Naive B cell (primary cell): Measurements from ENCODE around the gene ITIH5. TPM values are rescaled to one million over a fixed set of nuclear protein-coding genes. Genes with fewer than 3 reads are reported as not detected.
"Not testable (repeated sequence)": the region's sequence is repeated elsewhere in the genome, so short reads cannot be mapped to it uniquely, and the experiment has no call there.

Experiments
- ATAC-seq, 2 donors: fragments of 150-1000 bp; cut with Tn5 transposase; 2 replicates each; pipeline ENCODE4 v1.10.0; 2021; ENCODE audit warnings: low read depth in 2 of 2, mild to moderate bottlenecking in 2 of 2, moderate library complexity in 2 of 2
- DNase-seq: peaks from one replicate; pipeline ENCODE4 v3.0.0; 2022
- H3K27ac Mint-ChIP-seq, 6 donors: one replicate each; pipeline ENCODE4 v1.8.0; 2020 to 2022; ENCODE audit warnings: mild to moderate bottlenecking in 6 of 6, mixed read lengths in 6 of 6, moderate library complexity in 5 of 6, inconsistent platforms in 2 of 6
- H3K27me3 Mint-ChIP-seq, 3 donors: one replicate each; pipeline ENCODE4 v1.8.0; 2021 to 2022; ENCODE audit warnings: mixed read lengths in 3 of 3, mild to moderate bottlenecking in 1 of 3
- H3K36me3 Mint-ChIP-seq, 2 donors: one replicate each; pipeline ENCODE4 v1.8.0; 2020 to 2022; ENCODE audit warnings: mixed read lengths in 2 of 2, inconsistent platforms in 1 of 2, mild to moderate bottlenecking in 1 of 2
- H3K4me1 Mint-ChIP-seq, 3 donors: one replicate each; pipeline ENCODE4 v1.8.0; 2020 to 2022; ENCODE audit warnings: mixed read lengths in 3 of 3, inconsistent platforms in 1 of 3, mild to moderate bottlenecking in 1 of 3, moderate library complexity in 1 of 3
- H3K4me3 Mint-ChIP-seq, 8 donors: one replicate each; pipeline ENCODE4 v1.8.0; 2020 to 2022; ENCODE audit warnings: mild to moderate bottlenecking in 8 of 8, mixed read lengths in 8 of 8, moderate library complexity in 8 of 8, inconsistent platforms in 2 of 8
- H3K9me3 Mint-ChIP-seq, 7 donors: one replicate each; pipeline ENCODE4 v1.8.0; 2020 to 2022; ENCODE audit warnings: mixed read lengths in 7 of 7, mild to moderate bottlenecking in 5 of 7, inconsistent platforms in 2 of 7, moderate library complexity in 1 of 7
- polyA plus RNA-seq, 6 donors: library from polyadenylated mRNA; unstranded; fragments of 300-500 nt; fragmentation: Illumina TruSeq; gene quantifications; one replicate each; pipeline ENCODE4 v1.2.3, GENCODE V29; 2021; ENCODE audit warnings: low read depth in 6 of 6

ITIH5 gene
- polyA plus RNA-seq, 6 donors from 2014 or later, result not detected

GRCh38 chr10:7701158-7701742, 34.5 kb upstream of the ITIH5 start:
- Mint-ChIP-seq H3K9me3 (no peaks in the 10 kb centered on the region), H3K4me3 (no peak overlapping the region), H3K36me3 (no peaks in the 10 kb centered on the region), H3K27me3 (peaks cover 40 to 69% (median 44%) of the 10 kb centered on the region in 3 donors), H3K4me1 (no peaks in the 10 kb centered on the region), H3K27ac (no peak overlapping the region)
- ATAC-seq (no peak), DNase-seq (no peak)

- no peaks in the 10 kb centered on the region for H3K9me3 Mint-ChIP-seq
- H3K36me3 Mint-ChIP-seq, result no peaks in the 10 kb centered on the region
- H3K4me1 Mint-ChIP-seq, result no peaks in the 10 kb centered on the region
- no peak overlapping the region for H3K4me3 Mint-ChIP-seq
- H3K27me3 Mint-ChIP-seq, result peaks cover 35 to 65% (median 38%) of the 10 kb centered on the region in 3 donors
- peak overlapping the region in 1 of 6 donors; percentile 59 for H3K27ac Mint-ChIP-seq
- DNase-seq (no peak), ATAC-seq (no peak)
Observed at GRCh38 chr10:7700577-7701125, 33.9 kb upstream of the ITIH5 start.

- DNase-seq, result no peak
- Mint-ChIP-seq H3K27me3 (peaks cover 19 to 40% (median 24%) of the 10 kb centered on the region in 3 donors), H3K36me3 (peaks cover 0 to 9% of the 10 kb centered on the region in 2 donors), H3K4me1 (no peaks in the 10 kb centered on the region), H3K27ac (no peak overlapping the region), H3K4me3 (no peak overlapping the region), H3K9me3 (peaks cover 5 to 21% (median 12%) of the 10 kb centered on the region in 7 donors)
- no peak for ATAC-seq
Observed at GRCh38 chr10:7697426-7697825, 30.7 kb upstream of the ITIH5 start.

GRCh38 chr10:7696545-7696944, 29.8 kb upstream of the ITIH5 start:
- H3K27me3 Mint-ChIP-seq, result peaks cover 14 to 32% (median 20%) of the 10 kb centered on the region in 3 donors
- no peak overlapping the region for H3K4me3 Mint-ChIP-seq
- DNase-seq, result no peak
- H3K36me3 Mint-ChIP-seq, result peaks cover 0 to 9% of the 10 kb centered on the region in 2 donors
- no peaks in the 10 kb centered on the region for H3K4me1 Mint-ChIP-seq
- H3K27ac Mint-ChIP-seq, result no peak overlapping the region
- no peak for ATAC-seq
- peaks cover 5 to 24% (median 18%) of the 10 kb centered on the region in 7 donors for H3K9me3 Mint-ChIP-seq

GRCh38 chr10:7693194-7693593, 26.4 kb upstream of the ITIH5 start:
- H3K27ac Mint-ChIP-seq, ATAC-seq, H3K4me3 Mint-ChIP-seq, DNase-seq, H3K4me1 Mint-ChIP-seq, H3K36me3 Mint-ChIP-seq: not testable (repeated sequence)
- peaks cover 0 to 18% (median 11%) of the 10 kb centered on the region in 3 donors for H3K27me3 Mint-ChIP-seq
- H3K9me3 Mint-ChIP-seq, result peaks cover 9 to 48% (median 35%) of the 10 kb centered on the region in 7 donors

GRCh38 chr10:7692368-7692767, 25.6 kb upstream of the ITIH5 start:
- H3K36me3 Mint-ChIP-seq, H3K27ac Mint-ChIP-seq: not testable (repeated sequence)

GRCh38 chr10:7690885-7691597, 24.3 kb upstream of the ITIH5 start:
- H3K4me1 Mint-ChIP-seq, ATAC-seq, H3K36me3 Mint-ChIP-seq, DNase-seq, H3K27ac Mint-ChIP-seq, H3K4me3 Mint-ChIP-seq: not testable (repeated sequence)
- H3K27me3 Mint-ChIP-seq, result peaks cover 0 to 12% (median 9%) of the 10 kb centered on the region in 3 donors
- H3K9me3 Mint-ChIP-seq, result peaks cover 9 to 48% (median 35%) of the 10 kb centered on the region in 7 donors

More at GRCh38 chr10:7692368-7692767, 25.6 kb upstream of the ITIH5 start:
- DNase-seq, H3K4me3 Mint-ChIP-seq, ATAC-seq, H3K4me1 Mint-ChIP-seq: not testable (repeated sequence)
- H3K9me3 Mint-ChIP-seq, result peaks cover 9 to 48% (median 35%) of the 10 kb centered on the region in 7 donors
- peaks cover 0 to 18% (median 11%) of the 10 kb centered on the region in 3 donors for H3K27me3 Mint-ChIP-seq

- Mint-ChIP-seq H3K4me3 (no peak overlapping the region), H3K27me3 (peaks cover 0 to 15% (median 15%) of the 10 kb centered on the region in 3 donors), H3K27ac (no peak overlapping the region), H3K4me1 (peaks cover 3 to 5% (median 4%) of the 10 kb centered on the region in 3 donors), H3K9me3 (peaks cover 9 to 49% (median 35%) of the 10 kb centered on the region in 7 donors), H3K36me3 (peaks cover 4 to 9% of the 10 kb centered on the region in 2 donors)
- ATAC-seq (no peak), DNase-seq (no peak)
Observed at GRCh38 chr10:7689591-7689990, 22.8 kb upstream of the ITIH5 start.

- peaks cover 3 to 5% (median 4%) of the 10 kb centered on the region in 3 donors for H3K4me1 Mint-ChIP-seq
- H3K27ac Mint-ChIP-seq, result no peak overlapping the region
- peaks cover 4 to 46% (median 29%) of the 10 kb centered on the region in 7 donors for H3K9me3 Mint-ChIP-seq
- peak; percentile 78 to 93 for ATAC-seq
- H3K4me3 Mint-ChIP-seq, result no peak overlapping the region
- DNase-seq, result peak; percentile 57
- peaks cover 0 to 4% of the 10 kb centered on the region in 2 donors for H3K36me3 Mint-ChIP-seq
- H3K27me3 Mint-ChIP-seq, result peaks cover 8 to 36% (median 25%) of the 10 kb centered on the region in 3 donors
Observed at GRCh38 chr10:7687228-7687907, 20.6 kb upstream of the ITIH5 start.

- ATAC-seq (no peak), DNase-seq (no peak)
- Mint-ChIP-seq H3K36me3 (peaks cover 4 to 7% of the 10 kb centered on the region in 2 donors), H3K27me3 (peaks cover 16 to 44% (median 25%) of the 10 kb centered on the region in 3 donors), H3K9me3 (peaks cover 8 to 46% (median 25%) of the 10 kb centered on the region in 7 donors), H3K4me1 (peaks cover 3 to 5% (median 4%) of the 10 kb centered on the region in 3 donors), H3K27ac (no peak overlapping the region), H3K4me3 (no peak overlapping the region)
Observed at GRCh38 chr10:7686351-7687171, 19.8 kb upstream of the ITIH5 start.

GRCh38 chr10:7680078-7680477, 13.3 kb upstream of the ITIH5 start:
- not testable (repeated sequence) for H3K27ac Mint-ChIP-seq, H3K4me1 Mint-ChIP-seq, H3K4me3 Mint-ChIP-seq, ATAC-seq, DNase-seq
- Mint-ChIP-seq H3K9me3 (peaks cover 6 to 22% (median 12%) of the 10 kb centered on the region in 7 donors), H3K36me3 (peaks cover 0 to 10% of the 10 kb centered on the region in 2 donors), H3K27me3 (peaks cover 29 to 70% (median 48%) of the 10 kb centered on the region in 3 donors)

- Mint-ChIP-seq H3K9me3 (peaks cover 5 to 19% (median 12%) of the 10 kb centered on the region in 7 donors), H3K27ac (no peak overlapping the region), H3K4me3 (no peak overlapping the region), H3K4me1 (no peaks in the 10 kb centered on the region), H3K27me3 (peaks cover 30 to 66% (median 54%) of the 10 kb centered on the region in 3 donors), H3K36me3 (peaks cover 0 to 10% of the 10 kb centered on the region in 2 donors)
- ATAC-seq (no peak), DNase-seq (no peak)
Observed at GRCh38 chr10:7679256-7679655, 12.5 kb upstream of the ITIH5 start.
